Testis (tissue), 2 donors: ENCODE data around the gene HOXD12.

Experiments used
- POLR2A ChIP-seq: fragments of 450-650 bp; IDR thresholded peaks from one replicate; pipeline ENCODE4 v1.6.1; 2017; ENCODE audit warnings: antibody characterized with exemption, mild to moderate bottlenecking, moderate library complexity
- TF ChIP-seq, protein P1 (sequence below), 3 experiments: fragments of 450-650 bp in 2 of 3; fragments of 200-600 bp in 1 of 3; sonication (generic) in 1 of 3; IDR thresholded peaks; one replicate each; pipeline ENCODE4 v1.5.1; 2016 to 2019; ENCODE audit warnings: antibody characterized with exemption in 3 of 3, mild to moderate bottlenecking in 2 of 3, moderate library complexity in 1 of 3

DNA sequence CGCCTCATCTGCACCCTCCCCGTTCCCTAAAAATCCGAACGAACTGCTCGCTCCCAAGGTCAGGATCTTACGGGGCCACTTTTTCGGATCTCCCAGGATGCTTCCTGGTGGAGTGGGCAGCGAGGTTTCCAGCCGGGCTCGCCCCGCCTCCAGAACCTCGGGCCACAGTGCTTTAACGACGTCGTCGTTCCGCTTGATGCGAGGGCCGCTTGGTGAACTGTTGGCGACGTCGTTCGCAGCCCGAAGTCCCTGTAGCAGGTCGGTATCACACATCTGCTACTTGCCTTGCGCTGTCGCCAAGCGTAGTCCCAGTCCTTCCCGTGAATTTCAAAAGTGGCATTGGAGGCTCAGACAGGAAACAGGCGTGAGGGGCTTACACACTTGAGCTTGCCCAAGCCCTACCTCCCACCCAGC, 31.2 kb upstream of the HOXD12 start:
- TF ChIP-seq, protein P1, sequence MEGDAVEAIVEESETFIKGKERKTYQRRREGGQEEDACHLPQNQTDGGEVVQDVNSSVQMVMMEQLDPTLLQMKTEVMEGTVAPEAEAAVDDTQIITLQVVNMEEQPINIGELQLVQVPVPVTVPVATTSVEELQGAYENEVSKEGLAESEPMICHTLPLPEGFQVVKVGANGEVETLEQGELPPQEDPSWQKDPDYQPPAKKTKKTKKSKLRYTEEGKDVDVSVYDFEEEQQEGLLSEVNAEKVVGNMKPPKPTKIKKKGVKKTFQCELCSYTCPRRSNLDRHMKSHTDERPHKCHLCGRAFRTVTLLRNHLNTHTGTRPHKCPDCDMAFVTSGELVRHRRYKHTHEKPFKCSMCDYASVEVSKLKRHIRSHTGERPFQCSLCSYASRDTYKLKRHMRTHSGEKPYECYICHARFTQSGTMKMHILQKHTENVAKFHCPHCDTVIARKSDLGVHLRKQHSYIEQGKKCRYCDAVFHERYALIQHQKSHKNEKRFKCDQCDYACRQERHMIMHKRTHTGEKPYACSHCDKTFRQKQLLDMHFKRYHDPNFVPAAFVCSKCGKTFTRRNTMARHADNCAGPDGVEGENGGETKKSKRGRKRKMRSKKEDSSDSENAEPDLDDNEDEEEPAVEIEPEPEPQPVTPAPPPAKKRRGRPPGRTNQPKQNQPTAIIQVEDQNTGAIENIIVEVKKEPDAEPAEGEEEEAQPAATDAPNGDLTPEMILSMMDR (IDR thresholded peaks at IDR 0.05): no peak
- TF ChIP-seq POLR2A: no peak
